ENCODE data around the gene FZR1.
A peak's percentile ranks its signal among the peaks of the same experiment; 100 is the strongest.

The FZR1 gene

DNA sequence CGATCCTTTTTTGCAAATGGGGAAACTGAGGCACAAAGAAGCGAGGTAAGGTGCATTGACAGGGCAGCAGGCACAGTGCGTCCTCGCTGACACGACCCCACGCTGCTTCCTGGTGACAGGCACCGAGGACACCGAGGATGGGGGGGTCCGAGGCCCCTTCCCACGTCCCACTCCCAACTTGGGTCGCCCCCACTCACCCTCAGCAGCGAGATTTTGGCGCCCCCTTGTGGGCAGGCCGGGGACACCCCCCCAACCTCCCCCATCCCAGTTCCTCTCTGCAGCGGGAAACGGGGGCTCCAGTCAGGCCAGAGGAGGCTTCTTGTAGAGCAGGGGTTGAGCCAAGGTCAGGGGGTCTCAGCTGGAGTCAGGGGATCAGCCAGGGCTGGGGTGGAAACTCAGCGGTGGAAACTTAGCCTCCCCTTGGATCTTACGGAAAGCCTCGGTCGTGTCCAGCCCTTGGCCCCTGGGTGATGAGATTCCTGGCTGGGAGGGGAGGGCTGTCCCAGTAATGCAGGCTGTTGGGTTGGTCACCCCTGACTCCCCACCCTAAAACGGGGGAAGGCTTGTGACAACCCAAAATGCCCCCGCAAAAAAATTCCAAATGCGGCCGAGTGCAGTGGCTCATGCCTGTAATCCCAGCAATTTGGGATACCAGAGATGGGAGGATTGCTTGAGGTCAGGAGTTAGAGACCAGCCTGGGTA is 34.0 kb upstream of the FZR1 start:
- DNase-seq, result peak in 5 of 10 donors; percentile 36 to 89 (median 53)
- intact Hi-C loops (cut with DNase I), result no loop called here

DNA sequence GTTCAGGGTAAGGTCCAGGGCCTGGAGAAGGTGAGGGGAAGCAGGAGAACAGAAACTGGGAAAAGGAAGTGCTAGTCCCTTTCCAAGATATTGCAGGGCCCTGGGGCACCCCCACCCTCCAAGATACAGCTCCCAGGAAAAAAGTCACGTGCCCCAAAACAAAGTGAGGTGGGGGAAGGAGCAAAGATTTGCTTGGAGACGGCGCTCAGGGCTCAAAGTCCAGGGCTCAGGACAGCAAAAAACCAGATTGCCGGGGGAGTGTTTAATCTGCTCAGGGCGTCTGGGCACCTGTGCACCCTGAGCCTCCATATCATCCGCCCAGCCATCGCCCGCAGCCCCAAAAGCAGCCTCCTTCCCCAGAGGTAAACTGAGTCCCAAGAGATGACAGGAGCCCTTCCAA is 32.1 kb upstream of the FZR1 start:
- no peak for DNase-seq
- intact Hi-C loops (cut with DNase I), result no loop called here

GRCh38 chr19:3474614-3475013 is 31.5 kb upstream of the FZR1 start:
- no peak for DNase-seq
- intact Hi-C loops (cut with DNase I), result no loop called here

GRCh38 chr19:3475449-3475848 is 30.7 kb upstream of the FZR1 start:
- intact Hi-C loops (cut with DNase I), result no loop called here
- no peak for DNase-seq

DNA sequence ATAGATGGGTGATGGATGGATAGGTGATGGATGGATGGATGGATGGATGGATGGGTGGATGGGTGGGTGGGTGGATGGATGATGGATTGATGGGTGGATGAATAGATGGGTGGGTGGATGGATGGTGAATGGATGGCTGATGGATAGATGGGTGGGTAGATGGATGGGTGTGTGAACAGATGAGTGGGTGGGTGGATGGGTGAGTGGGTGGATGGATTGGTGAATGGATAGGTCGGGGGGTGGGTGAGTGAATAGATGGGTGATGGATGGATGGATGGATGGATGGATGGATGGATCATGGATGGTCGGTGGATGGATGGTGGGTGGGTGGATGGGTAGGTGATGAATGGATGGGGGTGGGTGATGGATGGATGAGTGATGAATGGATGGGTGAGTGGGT is 29.3 kb upstream of the FZR1 start:
- intact Hi-C loops (cut with DNase I), result no loop called here
- DNase-seq, result no peak

- intact Hi-C loops (cut with DNase I), result no loop called here
- DNase-seq, result no peak
Measured at GRCh38 chr19:3477506-3477905, 28.6 kb upstream of the FZR1 start.

- intact Hi-C loops (cut with DNase I), result no loop called here
Measured at GRCh38 chr19:3477951-3478350, 28.2 kb upstream of the FZR1 start.

DNA sequence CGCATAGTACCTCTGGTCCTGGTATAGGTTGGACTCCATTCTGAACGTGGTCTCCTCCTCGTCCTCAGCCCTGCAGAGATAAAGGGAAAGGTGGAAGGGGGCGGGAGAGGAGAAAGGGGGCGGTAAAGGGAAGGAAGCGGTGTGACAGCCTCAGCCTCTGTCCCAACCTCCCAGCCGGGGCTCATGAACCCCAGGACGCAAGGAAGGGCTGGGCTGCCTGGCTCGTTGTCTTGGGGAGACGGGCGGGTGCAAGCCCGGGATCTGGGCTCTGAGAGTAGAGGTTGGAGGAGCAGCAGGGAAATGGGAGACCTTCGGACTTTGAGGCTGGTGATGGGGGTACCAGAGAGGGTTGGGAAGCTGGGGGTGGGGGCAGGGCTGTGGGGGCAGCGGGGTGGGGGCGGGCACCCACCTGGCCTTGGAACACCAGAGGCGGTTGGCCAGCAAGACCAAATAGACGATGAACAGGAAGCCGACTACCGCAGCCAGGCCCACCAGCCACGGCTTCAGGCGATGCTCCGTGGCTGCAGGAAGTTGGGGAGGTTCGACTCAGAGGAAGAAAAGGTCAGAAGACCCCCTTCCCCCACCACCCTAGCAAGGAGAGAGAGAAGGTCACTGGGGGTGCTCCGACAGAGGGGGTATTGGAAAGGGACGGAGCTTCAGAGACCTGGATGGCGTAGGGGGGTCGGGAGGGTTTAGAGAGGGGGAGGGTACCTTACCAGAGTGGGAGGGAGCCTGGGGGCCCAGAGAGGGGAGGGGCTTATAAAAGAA is 27.5 kb upstream of the FZR1 start:
- no peak for DNase-seq
- intact Hi-C loops (cut with DNase I), result no loop called here

More at GRCh38 chr19:3477951-3478350, 28.2 kb upstream of the FZR1 start:
- DNase-seq, result no peak

- intact Hi-C loops (cut with DNase I), result no loop called here
- no peak for DNase-seq
Measured at GRCh38 chr19:3479177-3479833, 26.8 kb upstream of the FZR1 start.

- DNase-seq, result no peak
- intact Hi-C loops (cut with DNase I), result no loop called here
Measured at GRCh38 chr19:3479834-3480215, 26.3 kb upstream of the FZR1 start.

GRCh38 chr19:3480383-3481091 is 25.6 kb upstream of the FZR1 start, which contains the start of gene SMIM24:
Gene SMIM24 (minus strand): TSS chr19:3480525. CDS start chr19:3480463, 62 bp downstream.
- intact Hi-C loops (cut with DNase I), result no loop called here
- peak in 1 of 10 donors; percentile 82 for DNase-seq

DNA sequence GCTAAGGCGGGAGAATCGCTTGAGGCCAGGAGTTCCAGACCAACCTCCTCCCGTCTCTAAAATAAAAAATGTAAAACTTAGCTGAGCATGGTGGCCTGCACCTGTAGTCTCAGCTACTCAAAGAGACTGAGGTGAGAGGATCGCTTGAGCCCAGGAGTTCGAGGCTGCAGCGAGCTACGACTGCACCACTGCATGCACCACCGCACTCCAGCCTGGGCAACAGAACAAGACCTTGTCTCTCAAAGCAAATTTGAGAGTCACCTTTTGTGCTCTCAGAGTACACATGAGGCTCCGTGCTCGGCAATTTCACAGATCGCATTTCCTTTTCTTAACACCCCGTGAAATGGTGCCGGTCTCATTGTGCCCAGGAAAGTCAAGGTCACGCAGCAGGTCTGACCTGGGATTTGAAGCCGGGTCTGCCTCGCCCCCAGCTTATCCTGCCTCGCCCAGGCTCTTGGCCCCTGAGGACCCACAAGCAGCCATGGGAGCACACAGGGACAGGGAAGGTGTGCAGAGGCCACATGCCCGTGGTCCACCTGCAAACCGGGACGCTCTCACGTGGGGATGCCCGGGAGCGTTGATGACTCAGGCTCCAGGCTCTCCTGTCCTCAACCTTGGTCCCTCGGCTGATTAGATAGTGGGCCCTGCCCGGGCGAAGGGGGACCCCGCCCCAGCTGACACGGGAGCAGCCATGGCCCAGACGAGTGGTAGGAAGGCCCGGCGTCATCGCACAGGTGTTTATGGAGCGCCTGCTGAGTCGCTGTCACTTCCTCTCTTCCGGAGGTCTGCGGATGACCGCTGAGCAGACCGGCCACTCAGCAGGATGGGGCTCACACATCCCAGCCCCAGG is 24.6 kb upstream of the FZR1 start:
- DNase-seq, result no peak
- intact Hi-C loops (cut with DNase I), result no loop called here

DNA sequence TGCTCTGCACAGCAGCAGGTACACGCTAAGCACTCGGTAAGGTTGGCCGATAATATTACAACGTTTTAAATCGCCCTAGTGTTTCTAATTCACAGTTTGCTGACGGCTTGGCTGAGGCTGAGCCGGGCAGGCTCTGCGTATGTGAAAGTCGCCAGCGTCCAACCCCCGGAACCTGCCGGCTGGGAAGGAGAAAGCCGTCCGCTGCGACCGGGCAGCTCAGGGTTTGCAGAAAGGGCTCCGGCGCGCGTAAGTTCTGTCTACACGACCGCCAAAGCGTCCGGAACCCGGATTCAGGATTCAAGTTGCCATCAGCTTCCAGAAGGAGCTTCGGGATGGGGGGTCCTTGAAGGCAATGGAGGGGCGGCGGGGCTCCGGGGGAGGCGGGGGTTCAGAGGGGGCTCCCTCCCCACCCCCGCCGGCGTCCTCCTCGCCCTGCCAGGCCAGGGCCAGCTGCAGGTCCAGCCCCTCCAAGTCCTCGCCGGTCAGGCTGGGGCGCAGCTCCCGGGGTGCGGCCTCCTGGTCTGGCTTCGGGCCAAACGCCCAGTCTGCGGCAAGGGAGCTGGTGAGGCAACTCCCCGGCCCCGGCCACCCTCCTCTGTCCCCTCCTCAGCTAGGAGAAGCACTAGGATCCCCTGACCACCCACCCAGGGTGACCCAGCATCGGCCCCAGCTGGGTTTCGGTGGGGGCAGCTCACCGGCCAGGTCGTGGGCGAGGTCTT is 23.4 kb upstream of the FZR1 start:
- intact Hi-C loops (cut with DNase I), result no loop called here
- DNase-seq, result peak in 1 of 10 donors; percentile 86

- intact Hi-C loops (cut with DNase I), result no loop called here
- peak in 1 of 10 donors; percentile 70 for DNase-seq
Measured at GRCh38 chr19:3483226-3483628, 22.9 kb upstream of the FZR1 start, which contains the start of gene SMIM44. Gene SMIM44 (minus strand): TSS chr19:3483441. CDS start chr19:3483403, 38 bp downstream.

- peak in 2 of 10 donors; percentile 66 to 82 for DNase-seq
- intact Hi-C loops (cut with DNase I), result no loop called here
Measured at GRCh38 chr19:3491396-3492119, 14.6 kb upstream of the FZR1 start.

- peak in 1 of 10 donors; percentile 66 for DNase-seq
- intact Hi-C loops (cut with DNase I), result no loop called here
Measured at GRCh38 chr19:3492131-3492839, 13.8 kb upstream of the FZR1 start.

DNA sequence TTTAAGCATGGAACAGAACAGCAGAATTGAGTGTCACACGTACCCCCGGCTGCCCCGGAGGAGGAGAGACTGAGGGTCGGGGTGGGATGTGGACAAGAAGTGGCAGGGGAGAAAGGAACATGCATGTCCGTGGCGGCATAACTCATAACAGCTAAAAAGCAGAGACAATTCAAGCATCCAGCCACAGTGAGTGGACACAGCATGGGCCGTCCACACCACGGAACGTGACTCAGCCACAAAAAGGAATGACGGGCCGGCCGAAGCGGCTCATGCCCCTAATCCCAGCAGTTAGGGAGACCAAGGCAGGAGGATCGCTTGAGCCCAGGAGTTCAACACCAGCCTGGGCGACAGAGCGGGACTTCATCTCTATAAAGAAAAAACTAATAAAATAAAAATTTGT is 13.2 kb upstream of the FZR1 start:
- intact Hi-C loops (cut with DNase I), result no loop called here
- peak in 2 of 10 donors; percentile 81 to 83 for DNase-seq

- DNase-seq, result peak in 1 of 10 donors; percentile 80
- intact Hi-C loops (cut with DNase I), result no loop called here
Measured at GRCh38 chr19:3493651-3494050, 12.5 kb upstream of the FZR1 start.
